ENCODE data around the gene DEPDC1.
"Not testable (repeated sequence)": the region's sequence is repeated elsewhere in the genome, so short reads cannot be mapped to it uniquely, and the experiment has no call there.

Gene DEPDC1, protein sequence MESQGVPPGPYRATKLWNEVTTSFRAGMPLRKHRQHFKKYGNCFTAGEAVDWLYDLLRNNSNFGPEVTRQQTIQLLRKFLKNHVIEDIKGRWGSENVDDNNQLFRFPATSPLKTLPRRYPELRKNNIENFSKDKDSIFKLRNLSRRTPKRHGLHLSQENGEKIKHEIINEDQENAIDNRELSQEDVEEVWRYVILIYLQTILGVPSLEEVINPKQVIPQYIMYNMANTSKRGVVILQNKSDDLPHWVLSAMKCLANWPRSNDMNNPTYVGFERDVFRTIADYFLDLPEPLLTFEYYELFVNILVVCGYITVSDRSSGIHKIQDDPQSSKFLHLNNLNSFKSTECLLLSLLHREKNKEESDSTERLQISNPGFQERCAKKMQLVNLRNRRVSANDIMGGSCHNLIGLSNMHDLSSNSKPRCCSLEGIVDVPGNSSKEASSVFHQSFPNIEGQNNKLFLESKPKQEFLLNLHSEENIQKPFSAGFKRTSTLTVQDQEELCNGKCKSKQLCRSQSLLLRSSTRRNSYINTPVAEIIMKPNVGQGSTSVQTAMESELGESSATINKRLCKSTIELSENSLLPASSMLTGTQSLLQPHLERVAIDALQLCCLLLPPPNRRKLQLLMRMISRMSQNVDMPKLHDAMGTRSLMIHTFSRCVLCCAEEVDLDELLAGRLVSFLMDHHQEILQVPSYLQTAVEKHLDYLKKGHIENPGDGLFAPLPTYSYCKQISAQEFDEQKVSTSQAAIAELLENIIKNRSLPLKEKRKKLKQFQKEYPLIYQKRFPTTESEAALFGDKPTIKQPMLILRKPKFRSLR

DNA sequence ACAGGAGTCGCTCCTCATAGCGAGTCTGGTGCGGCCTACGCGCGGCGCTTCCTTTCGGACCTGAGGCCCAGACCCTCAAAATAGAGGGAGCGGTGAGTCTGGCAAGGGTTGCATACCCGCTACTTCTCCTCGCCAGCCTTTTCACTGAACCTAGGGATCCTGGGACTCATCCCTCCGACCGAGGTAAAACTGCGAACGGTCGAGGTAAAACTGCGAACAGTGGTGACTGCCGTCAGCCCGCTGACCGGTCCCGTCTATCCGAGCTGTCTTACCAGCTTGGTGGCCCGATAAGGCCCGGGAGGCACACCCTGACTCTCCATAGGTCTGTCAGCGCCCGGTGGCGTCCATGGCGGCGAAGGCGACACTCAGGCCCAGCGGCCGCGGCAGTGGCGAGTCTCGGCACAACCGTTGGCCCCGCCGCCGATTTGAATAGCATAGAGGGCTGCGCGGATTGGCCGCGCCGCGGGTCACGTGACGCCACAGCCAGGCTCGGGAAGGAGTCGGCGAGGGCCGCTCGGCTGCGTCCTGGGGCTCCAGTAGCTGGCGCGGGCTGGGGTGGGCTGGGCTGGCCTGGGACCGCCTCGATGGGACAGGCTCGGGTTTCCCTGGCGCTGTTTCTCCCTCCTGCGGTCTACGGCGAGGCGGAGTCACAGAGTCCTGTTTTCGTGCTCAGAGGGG is at the start of gene DEPDC1:
DEPDC1 (minus strand) TSS at position 403 of the 678 bp plus-strand sequence; CDS start at position 320, 83 bp downstream.
- peak; percentile 58 to 78 for DNase-seq (ENCODE audit: low read depth in 2 of 2)

DNA sequence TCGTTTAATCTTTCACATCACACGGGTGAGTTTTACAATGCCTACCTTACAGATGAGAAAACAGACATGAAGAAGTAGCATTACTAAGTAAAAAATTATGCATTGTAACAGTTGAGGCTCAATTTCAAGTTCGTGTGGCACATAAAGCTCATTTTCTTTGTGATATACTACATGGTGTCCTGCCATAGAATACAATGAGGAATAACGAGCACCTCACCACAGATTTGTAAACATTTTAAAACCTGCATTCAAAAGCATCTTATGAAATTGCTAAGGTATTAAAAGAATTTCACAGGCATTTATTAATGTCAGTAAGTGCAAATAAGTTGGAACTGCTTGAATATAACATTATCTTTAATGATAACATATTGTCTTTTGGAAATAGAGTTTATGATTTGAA is 47.8 kb upstream of the DEPDC1 start:
- no peak for DNase-seq (ENCODE audit: low read depth in 2 of 2)

DNA sequence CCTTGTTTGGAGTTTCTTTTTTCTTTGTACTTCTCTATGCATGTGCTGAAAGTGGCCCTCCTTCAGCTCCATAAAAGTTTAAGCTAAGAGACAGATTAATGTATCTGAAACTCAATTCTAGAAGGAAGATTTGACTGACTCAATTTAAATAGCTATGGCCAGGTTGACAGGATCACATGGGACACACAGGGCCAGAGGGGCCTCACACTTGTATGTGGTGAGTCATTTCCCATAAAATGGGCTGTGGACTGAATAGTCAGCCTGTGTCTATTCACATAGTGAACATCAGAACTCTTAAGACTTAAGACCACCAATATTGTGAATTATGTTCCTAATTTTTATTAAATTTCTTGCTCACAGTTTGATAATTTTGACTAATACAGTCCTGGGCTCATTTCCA is 45.7 kb upstream of the DEPDC1 start:
- DNase-seq (ENCODE audit: low read depth in 2 of 2) = no peak

DNA sequence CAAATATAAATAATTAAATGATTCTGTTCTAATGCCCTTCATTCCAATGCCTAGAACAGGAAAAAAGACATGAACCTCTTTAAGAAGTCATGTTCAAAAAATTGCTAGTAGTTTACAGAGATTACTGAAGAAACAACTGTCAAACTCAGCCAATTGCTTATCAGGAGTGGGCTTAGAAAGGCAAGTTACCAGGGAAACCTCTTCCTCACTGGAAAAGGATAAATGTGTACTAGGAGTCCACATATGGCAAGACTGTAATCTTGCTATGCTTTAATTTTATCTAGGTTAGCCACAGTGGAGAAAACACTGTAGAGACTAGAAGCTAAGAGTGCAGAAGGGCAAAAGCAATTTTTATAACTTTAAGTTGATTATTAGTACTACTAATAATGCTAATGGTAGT is 42.1 kb upstream of the DEPDC1 start:
- no peak for DNase-seq (ENCODE audit: low read depth in 2 of 2)

DNA sequence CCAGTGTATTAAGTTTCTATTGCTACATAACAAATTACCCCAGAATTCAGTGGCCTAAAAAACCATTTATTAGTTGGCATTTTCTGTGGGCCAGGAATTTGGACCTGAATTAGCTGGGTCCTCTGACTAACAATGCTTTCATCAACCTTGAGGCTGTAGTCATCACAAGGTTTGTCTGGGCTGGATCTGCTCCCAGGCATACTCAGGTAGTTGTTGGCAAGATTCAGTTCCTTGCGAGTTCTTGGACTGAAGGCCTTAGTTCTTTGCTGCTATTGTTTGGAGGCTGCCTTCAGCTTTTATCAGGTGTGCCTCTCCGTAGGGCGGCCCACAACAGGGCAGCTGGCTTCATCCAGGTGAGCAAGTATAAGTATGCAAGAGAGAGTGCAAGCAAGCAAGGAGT is 31.4 kb upstream of the DEPDC1 start:
- DNase-seq (ENCODE audit: low read depth in 2 of 2) = no peak

DNA sequence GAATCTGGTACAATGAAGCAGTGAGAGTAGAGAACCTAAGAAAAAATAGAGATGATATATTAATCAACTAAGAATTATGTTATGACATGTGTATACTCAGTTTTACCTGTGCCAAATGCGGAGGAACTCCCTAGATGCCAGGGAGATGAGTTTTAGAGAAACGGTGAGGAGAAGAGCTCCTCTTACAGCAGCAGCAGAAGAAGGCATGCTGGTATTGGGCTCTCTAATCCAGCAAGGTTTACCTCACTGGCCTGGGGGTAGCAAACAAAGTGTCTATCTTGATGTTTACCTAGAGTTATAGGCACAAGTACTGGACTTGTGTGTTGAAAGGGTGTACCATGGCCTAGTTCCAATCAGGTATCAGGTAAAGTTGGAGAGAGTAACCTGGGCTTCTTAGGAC is 28.9 kb upstream of the DEPDC1 start:
- DNase-seq (ENCODE audit: low read depth in 2 of 2) = no peak

DNA sequence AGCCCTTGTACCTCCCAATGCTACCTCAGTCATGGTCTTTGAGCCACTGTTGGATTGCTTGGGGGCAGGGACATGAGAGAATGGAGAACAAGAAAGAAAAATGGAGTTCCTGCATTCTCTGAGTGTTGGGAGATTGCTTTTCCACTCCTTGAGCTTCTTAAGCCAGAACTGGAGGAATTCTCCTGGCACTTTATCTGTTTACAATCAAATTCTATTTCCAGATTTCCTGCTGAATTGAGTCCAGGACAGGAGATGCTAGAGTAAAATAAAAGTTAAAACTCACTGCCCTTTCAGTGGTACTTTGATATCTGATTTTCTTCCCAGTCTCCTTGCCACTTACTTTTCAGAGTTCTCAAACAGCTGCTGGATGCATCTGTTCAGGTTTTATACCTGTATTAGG is 24.4 kb upstream of the DEPDC1 start:
- no peak for DNase-seq (ENCODE audit: low read depth in 2 of 2)

DNA sequence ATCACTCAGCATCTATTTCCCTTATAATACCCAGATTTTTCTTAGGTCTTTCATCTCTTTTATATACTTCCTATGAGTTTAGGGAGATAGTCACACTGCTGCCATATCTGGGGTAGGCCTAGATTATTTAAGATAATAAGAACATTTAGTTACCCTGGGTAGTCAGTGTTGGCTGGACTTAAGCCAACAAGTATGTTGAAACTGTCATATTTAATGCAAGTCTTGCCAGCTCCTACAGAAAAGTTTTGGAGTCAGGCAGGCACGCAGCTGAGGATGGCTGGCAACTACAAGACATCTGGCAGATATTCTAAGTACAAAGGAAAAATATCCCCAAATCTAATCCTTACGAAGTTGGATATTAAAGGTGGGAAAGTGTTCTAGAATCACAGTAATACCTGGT is 19.2 kb upstream of the DEPDC1 start:
- no peak for DNase-seq (ENCODE audit: low read depth in 2 of 2)

DNA sequence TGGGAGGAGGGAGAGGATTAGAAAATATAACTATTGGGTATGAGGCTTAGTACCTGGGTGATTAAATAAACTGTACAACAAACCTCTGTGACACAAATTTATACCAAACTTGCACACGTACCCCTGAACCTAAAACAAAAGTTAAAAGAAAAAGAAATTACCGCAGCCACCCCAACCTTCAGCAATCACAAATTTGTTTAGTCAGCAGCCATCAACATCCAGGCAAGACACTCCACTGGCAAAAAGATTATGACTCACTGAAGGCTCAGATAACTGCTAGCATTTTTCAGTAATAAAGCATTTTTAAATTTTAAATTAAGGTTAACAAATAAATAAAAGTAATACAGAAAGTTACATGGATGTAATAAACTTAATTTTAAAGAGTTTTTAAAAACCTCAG is 14.4 kb upstream of the DEPDC1 start:
- no peak for DNase-seq (ENCODE audit: low read depth in 2 of 2)

DNA sequence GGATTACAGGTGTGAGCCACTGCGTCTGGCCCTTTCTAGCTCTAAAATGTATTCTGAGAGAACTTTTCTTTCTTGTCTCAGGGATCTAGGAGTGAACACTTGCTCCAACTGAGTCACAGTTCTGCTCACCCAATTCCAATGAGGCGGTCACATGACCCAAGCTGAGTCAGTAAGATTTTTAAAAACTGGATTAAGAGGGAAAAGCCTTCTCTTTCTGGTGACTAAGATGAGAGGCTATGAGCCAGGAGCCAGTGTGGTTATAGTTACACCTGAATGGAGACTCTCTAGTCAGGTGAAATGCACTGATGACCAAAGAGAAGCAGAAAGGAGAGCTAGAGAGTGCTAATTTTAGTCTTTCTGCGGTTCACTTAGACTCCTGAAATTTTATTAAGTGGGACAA is 9.5 kb upstream of the DEPDC1 start:
- DNase-seq (ENCODE audit: low read depth in 2 of 2) = no peak

DNA sequence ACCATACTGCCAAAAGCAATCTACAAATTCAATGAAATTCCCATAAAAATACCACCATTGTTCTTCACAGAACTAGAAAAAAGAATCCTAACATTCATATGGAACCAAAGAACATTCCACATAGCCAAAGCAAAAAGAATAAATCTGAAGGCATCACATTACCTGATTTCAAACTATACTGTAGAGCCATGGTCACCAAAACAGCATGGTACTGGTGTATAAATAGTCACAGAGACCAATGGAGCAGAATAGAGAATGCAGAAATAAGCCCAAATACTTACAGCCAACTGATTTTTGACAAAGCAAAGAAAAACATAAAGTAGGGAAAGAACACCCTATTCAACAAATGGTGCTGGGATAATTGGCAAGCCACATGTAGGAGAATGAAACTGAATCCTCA is 6.2 kb upstream of the DEPDC1 start:
- no peak for DNase-seq (ENCODE audit: low read depth in 2 of 2)

DNA sequence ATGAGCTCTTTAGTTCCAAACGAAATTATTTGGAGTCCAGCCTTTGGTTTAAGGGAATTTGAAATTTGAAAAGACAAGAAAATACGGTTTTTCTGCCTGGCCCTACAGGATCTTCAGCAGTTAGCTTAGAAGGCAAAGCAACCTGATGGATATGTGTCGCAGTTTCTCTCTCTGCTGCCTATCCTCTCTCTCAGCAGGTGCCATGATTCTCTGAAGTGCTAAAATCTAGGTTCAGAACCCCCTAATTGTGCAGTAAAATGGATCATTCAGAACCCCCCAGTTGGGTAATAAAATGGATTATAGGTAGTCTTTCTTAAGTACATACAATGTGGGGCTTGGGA is 446 bp upstream of the DEPDC1 start:
- no peak for DNase-seq (ENCODE audit: low read depth in 2 of 2)

DNA sequence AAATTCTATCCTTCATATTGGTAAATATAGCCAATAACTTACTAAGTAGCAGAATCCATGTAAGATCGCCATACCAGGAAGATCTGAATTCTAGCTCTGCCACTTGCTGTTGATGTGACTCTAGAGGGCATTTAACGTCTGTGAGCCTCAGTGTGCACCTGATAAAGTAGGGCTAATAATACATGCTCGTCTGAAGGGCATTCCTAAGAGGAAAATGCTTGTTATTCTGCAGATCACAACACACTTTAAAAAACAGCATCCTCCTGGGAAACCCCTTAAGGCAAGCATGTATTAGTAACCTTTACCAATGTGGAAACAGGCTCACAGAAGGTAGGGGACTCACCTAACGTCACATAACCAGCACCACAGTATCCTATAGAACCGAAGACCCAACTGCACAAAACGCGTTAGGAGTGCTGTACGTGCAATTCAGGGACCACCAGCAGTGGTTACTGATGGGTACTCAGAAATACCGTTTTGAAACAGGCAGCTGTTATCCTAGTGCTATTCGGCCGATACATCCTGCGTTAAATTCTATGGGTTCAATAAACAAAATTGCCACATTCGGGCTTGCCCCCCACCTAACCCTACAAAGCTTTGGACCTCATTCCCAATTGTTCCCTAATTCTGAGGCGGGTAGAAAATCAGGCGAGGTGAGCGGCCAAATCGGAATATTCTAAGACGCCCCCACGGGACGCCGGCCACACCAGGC is 758 bp downstream of the DEPDC1 start:
- DNase-seq (ENCODE audit: low read depth in 2 of 2) = no peak

DNA sequence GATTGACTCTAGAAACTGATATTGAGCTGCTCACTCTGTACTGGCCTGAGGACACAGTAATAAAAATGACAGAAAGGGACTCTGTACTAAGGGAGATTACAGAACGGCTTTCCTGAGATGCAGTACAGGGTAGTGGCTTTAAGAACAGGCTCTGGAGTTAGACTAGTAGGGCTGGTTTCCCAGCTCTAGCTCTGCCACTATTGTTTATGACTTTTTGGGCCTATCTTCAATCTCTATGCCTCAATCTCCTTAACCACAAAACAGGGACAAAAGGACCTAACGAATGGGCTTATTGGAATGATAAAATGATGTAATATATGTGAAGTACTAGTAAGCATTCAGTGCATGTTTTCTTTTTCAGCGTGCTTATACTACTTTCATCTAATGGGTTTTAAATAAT is 1.4 kb downstream of the DEPDC1 start:
- DNase-seq (ENCODE audit: low read depth in 2 of 2) = no peak

DNA sequence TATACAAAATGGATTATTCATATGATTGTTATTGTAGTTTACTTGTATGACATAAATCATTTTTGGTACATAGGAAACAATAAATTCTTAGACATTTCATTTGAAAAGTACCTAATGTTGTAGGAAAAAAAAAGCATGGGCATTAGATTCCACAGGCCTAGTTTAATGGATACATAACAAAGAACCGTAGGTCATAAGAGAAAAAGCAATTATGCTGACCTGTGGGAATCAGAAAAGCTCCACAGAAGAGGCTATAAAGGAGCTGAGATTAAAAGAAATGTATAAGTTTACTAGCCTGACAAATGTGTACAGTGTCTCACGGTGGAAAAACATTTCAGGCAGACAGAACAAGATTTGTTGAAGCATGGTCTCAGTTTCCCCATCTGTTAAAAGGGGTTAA is 3.7 kb downstream of the DEPDC1 start:
- DNase-seq (ENCODE audit: low read depth in 2 of 2) = no peak

DNA sequence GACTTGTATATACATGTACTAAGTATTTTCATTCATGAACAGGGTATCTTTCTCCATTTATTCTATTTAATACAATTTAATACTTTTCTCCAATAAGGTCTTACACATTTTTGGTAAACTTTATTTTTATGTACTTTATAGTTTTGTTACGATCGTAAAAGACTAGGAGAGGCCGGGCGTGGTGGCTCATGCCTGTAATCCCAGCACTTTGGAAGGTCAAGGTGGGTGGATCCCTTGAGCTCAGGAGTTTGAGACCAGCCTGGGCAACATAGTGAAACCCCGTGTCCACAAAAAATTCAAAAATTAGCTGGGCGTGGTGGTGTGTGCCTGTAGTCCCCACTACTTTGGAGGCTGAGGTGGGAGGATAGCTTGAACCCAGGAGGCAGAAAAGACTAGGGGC is 4.6 kb downstream of the DEPDC1 start:
- not testable (repeated sequence) for DNase-seq (ENCODE audit: low read depth in 2 of 2)

DNA sequence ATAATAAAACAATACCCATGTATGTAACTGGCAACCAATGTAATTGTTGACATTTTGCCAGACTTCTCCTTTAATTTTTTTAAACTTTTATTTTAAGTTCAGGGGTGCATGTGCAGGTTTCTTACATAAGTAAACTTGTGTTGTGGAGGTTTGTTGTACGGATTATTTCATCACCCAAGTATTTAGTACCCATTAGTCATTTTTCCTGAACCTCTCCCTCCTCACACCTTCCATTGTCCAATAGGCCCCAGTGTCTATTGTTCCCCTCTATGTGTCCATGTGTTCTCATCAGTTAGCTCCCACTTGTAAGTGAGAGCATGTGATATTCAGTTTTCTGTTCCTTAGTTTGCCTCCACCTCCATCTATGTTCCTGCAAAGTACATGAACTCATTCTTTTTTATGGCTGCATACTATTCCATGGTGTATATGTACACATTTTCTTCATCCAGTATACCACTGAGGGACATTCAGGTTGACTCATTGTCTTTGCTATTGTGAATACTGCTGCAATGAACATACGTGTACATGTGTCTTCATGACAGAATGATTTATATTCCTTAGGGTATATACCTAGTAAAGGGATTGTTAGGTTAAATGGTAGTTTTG is 6.7 kb downstream of the DEPDC1 start:
- DNase-seq (ENCODE audit: low read depth in 2 of 2) = no peak

DNA sequence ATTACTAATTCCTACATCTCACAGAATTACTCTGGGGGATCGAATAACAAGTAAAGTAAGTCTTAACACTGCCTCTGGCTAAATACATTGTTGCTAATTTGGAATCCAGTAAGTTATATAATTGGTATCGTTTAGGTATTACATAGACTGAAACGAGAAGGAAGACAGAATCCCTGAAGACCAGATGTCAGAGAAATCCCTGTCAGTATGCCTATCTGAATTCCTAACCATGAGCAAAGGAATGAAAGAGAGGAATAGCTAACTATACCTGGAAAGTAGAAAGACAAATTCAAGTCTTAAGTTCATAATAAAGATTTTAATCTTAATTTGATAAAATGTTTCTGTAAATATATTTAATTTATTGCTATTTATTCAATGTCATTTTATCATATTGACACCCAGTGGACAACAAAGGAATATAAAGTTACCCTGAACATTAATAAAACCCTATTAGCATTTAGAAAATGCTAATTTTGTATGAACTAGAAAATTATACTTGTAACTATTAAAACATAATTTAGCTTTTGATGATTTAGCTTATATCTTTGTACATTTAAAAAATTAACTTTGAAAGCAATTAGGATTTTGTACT is 11.4 kb downstream of the DEPDC1 start:
- DNase-seq (ENCODE audit: low read depth in 2 of 2) = no peak

DNA sequence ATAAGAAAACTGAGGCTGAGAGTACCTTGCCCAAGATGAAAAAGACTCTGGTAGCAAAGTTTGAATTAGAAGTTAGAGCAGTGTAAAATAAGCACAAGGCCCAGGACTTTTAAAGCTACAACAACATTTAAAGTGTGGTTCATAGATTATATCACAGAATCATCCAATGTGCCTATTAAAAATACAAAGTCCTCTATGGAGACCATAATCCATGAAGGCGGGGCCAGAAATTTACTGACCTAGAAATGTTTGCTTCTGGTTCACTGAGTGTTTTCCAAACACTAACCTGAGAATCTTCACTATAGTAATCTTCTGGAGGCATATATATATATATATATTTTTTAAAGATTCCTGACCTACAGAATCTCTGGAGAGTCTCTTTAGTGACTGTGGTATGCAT is 12.3 kb downstream of the DEPDC1 start:
- DNase-seq (ENCODE audit: low read depth in 2 of 2) = no peak

DNA sequence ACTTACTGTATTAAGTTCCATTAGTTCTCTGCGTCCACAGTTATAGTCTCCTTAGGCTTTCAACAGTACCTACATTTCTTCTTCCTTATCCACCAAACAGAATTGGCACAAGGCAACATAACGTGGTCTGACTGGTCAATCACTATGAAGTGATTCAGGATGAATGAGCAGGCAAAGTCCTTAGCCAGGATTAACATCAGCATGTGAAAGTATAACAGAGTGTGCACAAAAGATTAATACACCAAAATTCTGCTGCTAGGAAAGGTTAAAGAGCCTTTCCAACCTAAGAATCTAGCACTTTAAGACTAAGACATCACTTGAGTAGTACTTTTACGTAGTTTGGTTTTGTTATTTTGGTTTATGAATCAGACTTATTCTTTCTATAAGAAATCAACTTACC is 15.8 kb downstream of the DEPDC1 start:
- no peak for DNase-seq (ENCODE audit: low read depth in 2 of 2)

DNA sequence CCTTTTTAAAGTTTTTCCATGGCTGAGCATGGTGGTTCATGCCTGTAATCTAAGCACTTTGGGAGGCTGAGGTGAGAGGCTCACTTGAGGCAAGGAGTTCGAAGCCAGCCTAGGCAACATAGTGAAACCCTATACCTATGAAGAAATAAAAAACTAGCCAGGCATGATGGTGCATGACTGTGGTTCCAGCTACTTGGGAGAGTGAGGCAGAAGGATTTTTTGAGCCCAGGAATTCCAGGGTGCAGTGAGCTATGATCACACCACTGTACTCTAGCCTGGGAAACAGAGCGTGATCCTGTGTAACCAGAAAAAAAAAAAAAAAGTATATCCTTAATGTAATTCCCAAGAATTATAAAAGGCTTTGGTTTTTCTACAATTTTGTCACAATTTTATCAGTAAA is 17.4 kb downstream of the DEPDC1 start:
- no peak for DNase-seq (ENCODE audit: low read depth in 2 of 2)

All from stimulated activated CD8-positive, alpha-beta memory T cell treated with anti-CD3 and anti-CD28 coated beads, Interleukin-2, amount 100 ng/mL, for 48 hours (primary cell).